ENCODE data around the gene COL15A1. TPM values are rescaled to one million over a fixed set of nuclear protein-coding genes. Genes with fewer than 3 reads are reported as not detected.

Gene COL15A1
- total RNA-seq, 1 experiment from 2014 or later: not detected

DNA sequence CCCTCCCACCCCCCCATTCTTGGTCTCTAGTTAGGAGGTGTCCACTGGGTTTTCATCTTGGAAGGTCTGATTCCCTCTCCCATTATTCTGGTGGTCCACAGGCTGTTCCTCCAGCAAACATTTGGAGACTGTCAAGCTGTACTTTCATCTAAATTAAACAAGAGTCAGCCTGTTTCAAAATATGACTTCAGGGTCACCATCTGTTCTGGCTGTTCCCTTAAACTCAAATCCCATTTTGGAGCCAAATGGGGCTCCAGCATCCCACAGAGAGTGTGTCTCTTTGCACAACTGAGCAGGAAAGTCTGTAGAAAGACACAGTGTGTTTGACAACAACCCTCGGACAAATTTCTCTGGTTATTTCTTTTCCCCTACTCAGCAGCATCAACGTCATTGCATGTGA lies 20.5 kb downstream of the COL15A1 start:
- in situ Hi-C loops (cut with HindIII; ENCODE audit: low pct_unique_long_range_greater_than_20kb, low sequenced_read_pairs): no loop called here
- no peak for DNase-seq (ENCODE audit: low read depth)

DNA sequence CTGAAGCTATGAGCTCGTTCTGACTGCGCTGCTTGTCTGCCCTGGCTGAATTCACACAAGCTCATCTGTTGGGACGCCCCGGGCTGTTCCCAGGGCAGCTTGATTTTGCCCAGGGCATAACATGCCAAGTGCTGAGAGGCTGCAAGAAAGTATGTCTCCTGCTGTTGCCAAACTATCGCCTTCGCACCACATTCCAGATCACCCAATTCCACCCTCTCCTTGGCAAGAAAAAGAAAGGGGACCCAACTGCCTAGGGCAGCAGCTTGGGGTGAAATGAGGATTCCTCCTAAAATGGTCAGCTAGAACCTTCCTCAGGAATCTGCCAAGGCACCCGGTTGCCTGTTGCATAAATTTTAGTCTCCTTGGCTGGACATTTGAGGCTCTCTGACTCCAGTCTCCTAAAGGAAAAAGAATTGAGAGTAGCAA lies 21.2 kb downstream of the COL15A1 start:
- no peak for DNase-seq (ENCODE audit: low read depth)
- in situ Hi-C loops (cut with HindIII; ENCODE audit: low pct_unique_long_range_greater_than_20kb, low sequenced_read_pairs): no loop called here

DNA sequence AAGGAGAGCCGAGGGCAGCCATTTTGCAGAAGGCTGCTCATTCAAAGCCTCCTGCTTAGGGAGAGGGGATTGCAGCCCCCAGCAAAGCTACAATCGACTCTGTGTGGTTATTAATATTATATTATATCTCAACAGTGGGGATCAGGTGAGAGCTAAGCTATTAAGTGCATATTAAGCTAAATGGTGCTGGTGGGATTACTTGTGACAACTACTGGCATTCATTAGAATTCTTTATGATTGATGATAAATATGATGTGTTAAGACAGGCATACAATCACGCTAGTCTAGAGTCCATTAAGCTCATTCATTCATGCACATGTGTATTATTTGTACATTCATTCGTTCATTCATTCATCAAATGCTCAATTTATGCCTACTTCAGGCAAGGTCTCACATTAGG lies 23.0 kb downstream of the COL15A1 start:
- in situ Hi-C loops (cut with HindIII; ENCODE audit: low pct_unique_long_range_greater_than_20kb, low sequenced_read_pairs): no loop called here
- DNase-seq (ENCODE audit: low read depth): no peak

DNA sequence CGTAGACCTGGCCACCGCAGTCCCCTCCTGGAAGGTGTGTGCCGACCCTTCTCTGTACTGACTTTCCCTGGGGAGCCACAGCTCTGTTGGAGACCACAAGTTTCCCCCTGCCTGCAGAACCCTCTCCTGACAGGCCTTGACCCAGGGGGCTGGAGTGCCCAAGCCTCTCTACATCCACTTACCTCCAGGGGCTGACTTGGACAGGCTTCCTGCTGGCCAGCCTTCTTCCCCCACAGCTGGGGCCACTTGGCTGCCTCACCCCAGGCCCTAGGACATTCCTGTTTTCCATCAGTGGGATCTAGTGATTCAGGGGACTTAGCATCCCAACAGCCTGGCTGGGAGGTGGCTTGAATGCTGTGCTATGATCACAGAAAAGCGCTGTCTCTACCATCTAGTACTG lies 23.6 kb downstream of the COL15A1 start:
- in situ Hi-C loops (cut with HindIII; ENCODE audit: low pct_unique_long_range_greater_than_20kb, low sequenced_read_pairs): no loop called here
- DNase-seq (ENCODE audit: low read depth): no peak

DNA sequence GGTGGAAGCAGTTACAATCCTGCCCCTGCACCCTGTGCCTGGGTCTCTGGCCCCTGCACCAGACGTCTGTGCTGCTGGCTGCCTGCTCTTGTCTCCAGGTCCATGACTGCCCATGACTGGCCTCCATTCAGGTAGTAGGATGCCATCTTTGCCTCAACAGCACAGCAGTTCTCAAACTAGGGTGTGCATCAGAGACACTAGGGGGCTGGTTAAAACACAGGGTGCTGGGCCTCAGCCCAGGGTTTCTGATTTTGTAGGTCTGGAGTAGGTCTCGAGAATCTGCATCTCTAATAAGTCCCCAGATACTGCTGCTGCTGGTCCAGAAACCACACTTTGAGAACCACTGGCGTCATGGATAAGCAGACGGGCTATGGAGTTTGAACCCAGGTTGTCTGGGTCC lies 24.0 kb downstream of the COL15A1 start:
- in situ Hi-C loops (cut with HindIII; ENCODE audit: low pct_unique_long_range_greater_than_20kb, low sequenced_read_pairs): no loop called here
- no peak for DNase-seq (ENCODE audit: low read depth)

DNA sequence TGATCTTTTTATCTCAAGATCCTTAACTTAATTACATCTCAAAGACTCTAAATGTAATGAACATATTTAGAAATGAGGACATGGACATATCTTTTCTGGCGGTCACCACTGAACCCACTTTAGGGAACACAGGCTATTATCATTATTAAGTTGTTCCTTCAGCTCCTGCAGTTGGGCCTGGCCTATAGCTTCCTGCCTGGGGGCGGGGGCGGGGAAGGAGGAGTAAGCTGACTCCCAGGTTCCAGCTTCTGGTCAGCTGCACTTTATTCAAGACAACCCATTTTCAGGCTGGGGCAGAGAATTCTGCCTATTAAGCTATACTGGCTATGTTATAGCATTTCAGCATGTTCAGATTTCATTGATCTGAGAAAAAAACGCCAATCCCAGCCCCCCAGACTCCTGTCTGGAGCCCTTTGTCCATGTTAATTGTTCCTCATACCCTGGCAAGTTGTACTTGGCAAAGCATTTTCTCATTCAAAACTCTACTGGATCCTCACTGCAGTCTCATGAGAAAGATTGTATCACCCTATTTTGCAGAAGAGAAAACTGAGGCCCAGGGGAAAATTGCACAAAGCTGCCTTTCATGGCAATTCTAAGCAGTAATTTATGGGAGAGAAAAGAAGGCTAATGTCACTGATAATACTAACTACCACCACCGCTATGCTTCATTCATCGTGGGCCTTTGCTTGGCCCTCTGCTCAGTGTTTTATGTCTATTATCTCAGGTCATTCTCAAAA lies 25.1 kb downstream of the COL15A1 start:
- no peak for DNase-seq (ENCODE audit: low read depth)
- in situ Hi-C loops (cut with HindIII; ENCODE audit: low pct_unique_long_range_greater_than_20kb, low sequenced_read_pairs): no loop called here

DNA sequence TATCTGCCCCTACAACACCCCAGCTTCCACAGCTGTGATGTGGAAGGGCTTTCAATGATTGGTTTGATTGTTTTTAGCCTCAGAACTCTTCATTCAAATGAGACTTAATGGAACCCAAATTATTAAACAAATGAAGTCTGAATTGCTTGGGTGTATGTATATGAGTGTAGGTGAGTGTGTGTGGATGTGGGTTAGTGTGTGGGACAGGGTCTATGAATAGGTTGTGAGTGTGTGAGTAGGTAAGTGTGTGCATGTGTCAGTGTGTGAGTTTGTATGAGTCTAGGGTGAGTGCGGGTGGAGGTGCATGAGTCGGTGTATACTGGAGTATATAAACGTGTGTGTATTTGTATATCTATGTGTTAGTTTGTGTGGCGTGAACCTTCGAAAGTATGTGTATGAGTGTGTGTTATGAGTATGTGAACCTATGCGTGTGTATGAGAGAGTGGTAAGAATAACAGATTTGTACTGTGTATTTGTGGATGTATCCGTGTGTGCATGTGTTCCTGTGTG lies 26.9 kb downstream of the COL15A1 start:
- no peak for DNase-seq (ENCODE audit: low read depth)
- in situ Hi-C loops (cut with HindIII; ENCODE audit: low pct_unique_long_range_greater_than_20kb, low sequenced_read_pairs): no loop called here

DNA sequence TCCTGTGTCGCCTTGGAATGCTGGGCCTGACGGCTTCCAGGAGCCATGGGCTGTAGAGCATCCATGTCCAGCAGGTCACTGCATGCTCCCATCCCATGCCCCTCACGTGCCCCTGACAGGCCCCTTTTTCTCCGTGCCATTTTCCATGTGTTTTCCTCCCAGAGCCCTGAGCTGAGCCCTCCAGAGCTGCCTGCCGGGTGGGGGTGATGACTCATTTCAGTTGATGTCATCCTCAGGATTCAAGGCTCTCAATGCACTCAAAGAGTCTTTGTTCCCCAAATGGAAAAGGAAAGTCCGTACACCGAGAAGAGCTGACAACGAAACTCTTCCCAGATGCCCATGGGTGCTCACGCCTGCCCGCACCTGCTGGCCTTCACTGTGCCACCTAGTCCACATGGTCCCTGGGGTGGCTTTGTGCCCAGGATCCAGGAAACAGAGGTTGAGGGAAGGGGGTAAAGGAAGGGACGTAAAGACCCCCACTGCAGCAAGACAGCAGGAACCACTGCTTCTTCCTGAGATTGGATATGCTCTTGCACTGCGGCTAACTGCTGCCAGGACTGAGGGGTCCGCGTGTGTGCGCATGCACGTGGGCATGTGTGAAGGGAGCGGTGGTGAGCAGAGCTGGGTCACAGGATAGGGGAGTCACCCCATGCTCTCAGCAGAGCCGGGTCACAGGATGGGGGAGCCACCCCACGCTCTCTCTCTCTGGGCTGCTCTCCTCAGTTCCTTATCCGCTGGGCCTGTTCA lies 27.6 kb downstream of the COL15A1 start:
- DNase-seq (ENCODE audit: low read depth): peak; percentile 13
- in situ Hi-C loops (cut with HindIII; ENCODE audit: low pct_unique_long_range_greater_than_20kb, low sequenced_read_pairs): no loop called here

DNA sequence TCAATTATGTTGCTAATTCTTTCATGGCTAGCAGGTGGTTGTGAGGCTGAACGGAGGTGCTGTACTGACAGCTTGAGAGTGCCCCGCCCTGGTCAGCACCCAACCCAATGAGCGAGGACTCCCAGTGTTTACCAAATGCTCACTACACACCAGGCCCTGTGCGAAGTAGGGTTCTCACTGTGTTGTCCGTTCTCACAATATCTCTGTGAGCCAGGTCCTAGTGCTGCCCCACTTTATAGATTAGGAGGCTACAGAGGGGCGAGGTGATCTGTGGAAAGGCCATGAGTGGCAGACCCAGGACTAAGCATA lies 28.2 kb downstream of the COL15A1 start:
- in situ Hi-C loops (cut with HindIII; ENCODE audit: low pct_unique_long_range_greater_than_20kb, low sequenced_read_pairs): no loop called here
- DNase-seq (ENCODE audit: low read depth): no peak

DNA sequence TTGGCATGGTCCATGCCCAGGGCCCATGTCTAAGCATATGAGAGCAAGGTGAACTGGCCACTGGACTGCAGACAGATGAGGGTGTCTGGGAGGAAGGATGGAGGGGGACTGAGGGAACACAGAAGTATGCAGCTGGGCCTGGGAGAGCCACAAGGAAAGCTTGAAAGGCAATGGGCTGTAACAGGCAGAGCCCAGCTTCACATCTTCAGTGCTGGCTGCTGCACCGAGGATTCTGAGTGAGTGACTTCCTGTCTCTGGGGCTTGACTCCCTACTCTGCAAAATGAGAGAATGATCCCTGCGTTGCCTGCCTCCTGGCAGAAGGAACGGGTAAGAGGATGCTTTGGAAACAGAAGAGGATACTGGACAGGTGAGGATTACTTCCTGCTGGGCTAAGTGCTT lies 29.0 kb downstream of the COL15A1 start:
- in situ Hi-C loops (cut with HindIII; ENCODE audit: low pct_unique_long_range_greater_than_20kb, low sequenced_read_pairs): no loop called here
- DNase-seq (ENCODE audit: low read depth): no peak

DNA sequence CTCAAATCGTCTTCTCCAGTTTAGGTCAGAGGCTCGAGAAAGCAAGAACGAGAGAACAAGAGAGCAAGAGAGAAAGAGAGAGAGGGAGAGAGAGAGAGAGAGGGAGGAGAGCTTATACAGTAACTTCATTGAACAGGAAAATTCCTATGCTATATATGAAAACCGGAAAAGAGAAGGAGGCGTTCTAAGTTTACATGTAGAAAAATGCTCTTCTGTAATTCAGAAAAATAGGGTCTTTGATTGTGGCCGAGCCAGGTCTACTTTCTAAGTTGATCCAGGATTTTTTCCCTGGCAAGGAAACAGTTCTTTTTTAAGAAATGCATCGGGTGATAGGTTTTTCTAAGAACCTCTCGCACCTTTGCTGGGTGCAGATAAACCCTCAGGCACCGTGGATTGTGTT lies 29.5 kb downstream of the COL15A1 start:
- DNase-seq (ENCODE audit: low read depth): no peak
- in situ Hi-C loops (cut with HindIII; ENCODE audit: low pct_unique_long_range_greater_than_20kb, low sequenced_read_pairs): no loop called here

DNA sequence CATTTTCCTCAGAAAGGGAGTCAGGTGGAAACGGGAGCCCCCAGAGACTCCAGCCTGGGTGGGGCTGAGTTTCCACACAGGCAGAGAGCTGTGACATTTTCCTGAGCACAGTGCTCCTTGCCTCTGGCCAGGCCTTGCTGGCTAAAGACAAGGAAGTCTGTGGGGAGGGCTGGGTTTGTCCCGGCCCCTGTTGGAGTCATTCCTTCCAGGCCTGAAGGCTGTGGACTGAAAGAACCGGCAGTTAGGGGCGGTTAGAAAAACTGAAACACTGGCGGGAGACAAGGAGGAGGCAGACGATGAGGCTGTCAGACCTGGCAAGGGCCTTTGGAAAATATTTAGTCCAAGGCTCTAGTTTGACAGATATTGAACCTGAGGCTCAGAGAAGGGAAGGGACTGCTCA lies 29.9 kb downstream of the COL15A1 start:
- in situ Hi-C loops (cut with HindIII; ENCODE audit: low pct_unique_long_range_greater_than_20kb, low sequenced_read_pairs): no loop called here
- DNase-seq (ENCODE audit: low read depth): no peak

DNA sequence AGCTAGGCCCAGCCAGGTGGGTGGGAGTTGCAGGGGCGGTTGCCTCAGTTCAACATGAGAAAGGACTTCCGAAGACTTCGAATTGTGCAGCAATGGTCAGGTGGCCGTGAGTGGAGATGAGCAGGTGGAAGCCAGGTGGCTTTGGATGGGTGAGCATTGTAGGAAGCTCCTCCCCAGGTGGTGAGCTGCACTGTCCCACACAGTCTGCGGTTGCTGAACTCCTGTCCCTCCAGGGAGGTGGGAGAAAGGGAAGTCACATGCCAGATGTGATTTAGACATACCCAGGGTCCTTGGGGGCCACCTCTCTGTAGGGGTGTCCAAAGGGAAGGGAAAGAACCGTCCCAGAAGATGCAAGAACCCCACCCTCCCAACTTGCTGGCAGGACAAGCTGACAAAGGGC lies 30.4 kb downstream of the COL15A1 start:
- in situ Hi-C loops (cut with HindIII; ENCODE audit: low pct_unique_long_range_greater_than_20kb, low sequenced_read_pairs): no loop called here
- DNase-seq (ENCODE audit: low read depth): no peak

DNA sequence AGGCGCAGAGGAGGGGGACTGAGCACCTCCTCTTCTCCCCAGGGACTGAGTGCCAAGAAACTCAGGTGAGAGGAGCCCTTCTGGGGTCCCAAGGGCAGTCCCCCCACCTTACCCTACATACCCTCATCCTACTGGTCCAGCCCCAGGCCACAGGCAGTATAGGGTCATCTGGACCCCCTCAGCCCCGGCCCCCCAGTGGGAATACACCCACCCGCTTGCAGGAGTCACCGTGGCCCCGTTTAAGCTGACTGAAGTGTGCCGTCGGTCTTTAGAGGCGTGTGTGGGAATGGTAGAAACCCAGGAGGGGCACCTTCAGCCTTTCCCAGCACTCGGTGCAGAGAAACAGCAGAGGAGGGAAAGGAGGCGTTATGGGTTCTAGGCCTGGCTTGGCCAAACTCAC lies 30.8 kb downstream of the COL15A1 start:
- in situ Hi-C loops (cut with HindIII; ENCODE audit: low pct_unique_long_range_greater_than_20kb, low sequenced_read_pairs): no loop called here
- DNase-seq (ENCODE audit: low read depth): no peak

DNA sequence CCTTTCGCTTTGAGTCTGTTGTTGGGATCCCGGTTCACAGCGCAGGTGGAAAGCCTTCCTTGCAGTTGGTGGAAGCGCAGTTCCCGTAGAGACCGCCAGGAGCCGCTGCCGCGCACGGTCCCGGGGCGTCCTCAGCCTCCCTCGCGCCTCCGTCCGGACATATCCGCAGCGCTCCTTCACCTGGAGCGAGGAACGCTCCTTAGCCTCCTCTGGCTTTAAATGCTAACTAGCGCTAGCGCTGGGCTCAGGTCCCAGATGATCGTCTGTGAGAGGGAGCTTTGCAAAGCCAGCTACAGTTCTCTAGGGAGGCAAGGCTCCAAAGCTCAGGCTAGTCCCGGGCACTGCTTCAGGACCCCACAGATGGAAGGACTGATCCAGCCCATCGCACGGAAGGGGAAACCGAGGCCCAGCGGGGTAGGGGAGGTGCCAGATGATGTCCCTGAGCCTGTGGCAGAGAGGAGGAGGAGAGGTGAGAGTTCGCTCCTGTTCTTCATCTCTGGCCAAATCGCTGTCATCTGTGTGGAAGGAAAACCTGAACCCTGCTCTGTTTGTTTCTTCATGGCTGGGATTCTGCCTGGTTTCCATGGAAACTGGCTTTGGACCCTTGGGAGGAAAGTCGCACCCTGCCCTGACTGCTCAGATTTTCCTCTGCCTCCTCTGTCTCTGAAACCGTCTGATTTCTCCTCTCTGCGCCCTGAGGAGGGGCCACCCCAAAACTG lies 31.4 kb downstream of the COL15A1 start:
- in situ Hi-C loops (cut with HindIII; ENCODE audit: low pct_unique_long_range_greater_than_20kb, low sequenced_read_pairs): no loop called here
- peak; percentile 56 for DNase-seq (ENCODE audit: low read depth)

DNA sequence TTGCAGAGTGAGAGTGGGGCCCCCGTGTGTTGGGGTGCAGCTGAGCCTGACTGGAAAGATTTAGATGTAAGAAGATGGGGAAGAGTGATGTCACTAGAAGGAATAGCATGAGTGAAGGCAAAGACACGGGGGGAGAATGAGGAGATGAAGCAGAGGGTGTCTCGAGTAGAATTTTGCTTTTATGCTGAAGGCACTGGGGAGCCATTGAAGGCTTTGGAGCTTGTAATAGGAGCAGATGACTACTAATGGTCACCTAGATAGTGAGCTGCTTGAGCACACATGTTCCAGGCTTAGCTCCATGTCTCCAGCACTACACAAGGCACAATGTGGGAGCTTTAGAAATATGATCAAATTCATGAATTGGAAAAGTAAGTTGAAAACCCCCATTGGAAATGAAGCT lies 32.1 kb downstream of the COL15A1 start:
- no peak for DNase-seq (ENCODE audit: low read depth)
- in situ Hi-C loops (cut with HindIII; ENCODE audit: low pct_unique_long_range_greater_than_20kb, low sequenced_read_pairs): no loop called here

DNA sequence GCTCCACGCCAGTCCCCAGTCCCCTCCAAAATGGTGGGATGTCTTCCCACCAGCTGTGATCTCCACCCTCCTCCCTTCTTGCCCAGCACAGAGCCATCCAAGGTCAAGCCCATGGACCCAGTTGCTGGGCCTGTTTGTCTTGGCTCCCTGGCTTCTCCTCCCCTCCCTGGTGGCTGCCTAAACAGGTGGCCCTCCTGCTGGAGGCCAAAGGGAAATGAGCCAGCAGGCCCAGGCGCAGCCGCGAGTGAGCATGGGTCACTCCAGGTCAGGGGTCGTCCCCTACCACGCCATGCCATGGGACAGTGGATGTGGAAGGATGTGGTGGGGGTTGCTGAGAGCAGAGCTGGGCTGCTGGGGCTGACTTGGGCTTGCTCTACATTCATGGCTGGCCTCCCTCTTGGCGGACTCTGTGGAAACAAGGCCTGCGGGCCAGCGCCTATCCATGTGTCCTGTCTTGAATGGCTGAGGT lies 33.6 kb downstream of the COL15A1 start:
- no peak for DNase-seq (ENCODE audit: low read depth)
- in situ Hi-C loops (cut with HindIII; ENCODE audit: low pct_unique_long_range_greater_than_20kb, low sequenced_read_pairs): no loop called here

DNA sequence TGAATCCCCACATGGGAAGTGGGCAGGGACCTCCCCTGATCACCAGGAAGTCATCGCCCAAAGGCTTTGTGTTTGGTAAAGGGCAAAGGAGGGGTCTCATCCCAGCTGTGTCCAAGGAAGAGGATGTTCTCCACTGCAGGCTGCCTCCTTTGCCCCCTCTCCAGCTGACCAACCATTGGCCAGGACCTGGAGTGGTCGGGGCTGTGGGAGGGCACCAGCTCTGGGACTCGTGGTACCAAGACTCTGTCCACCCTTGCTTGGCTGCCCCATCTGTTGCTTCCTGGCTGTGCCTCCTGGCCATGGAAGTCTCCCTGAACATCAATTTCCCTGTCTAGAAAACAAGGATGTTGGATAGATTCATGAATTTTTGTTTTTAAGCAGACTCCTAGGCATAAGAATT lies 34.1 kb downstream of the COL15A1 start:
- no peak for DNase-seq (ENCODE audit: low read depth)
- in situ Hi-C loops (cut with HindIII; ENCODE audit: low pct_unique_long_range_greater_than_20kb, low sequenced_read_pairs): no loop called here

DNA sequence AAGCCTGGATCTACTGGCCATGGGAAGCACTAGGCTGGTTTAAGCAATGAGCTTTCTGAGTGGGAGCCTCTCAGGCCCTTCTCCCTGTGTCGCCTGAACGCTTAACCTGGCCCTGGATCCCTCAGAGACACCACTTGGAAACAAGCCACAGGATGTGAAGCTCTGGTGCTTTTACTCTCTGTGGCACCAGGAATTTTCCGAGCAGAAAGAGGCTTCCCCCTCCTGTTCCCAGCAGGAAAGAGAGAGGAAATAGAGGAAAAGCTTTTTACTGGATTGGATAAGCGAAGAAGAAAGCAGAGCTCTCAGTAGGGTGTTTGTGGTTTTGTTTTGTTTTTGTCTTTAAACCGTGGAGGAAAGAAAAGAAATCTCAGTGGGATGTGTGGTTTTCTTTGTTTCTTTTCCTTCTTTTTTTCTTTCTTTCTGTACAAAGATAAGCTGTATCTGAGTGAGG lies 34.5 kb downstream of the COL15A1 start:
- in situ Hi-C loops (cut with HindIII; ENCODE audit: low pct_unique_long_range_greater_than_20kb, low sequenced_read_pairs): no loop called here
- no peak for DNase-seq (ENCODE audit: low read depth)

Measured in Caki2 (cell line).